Stimulated activated effector memory CD8-positive, alpha-beta T cell treated with anti-CD3 and anti-CD28 coated beads, Interleukin-12 subunit alpha, Interleukin-12 subunit beta, amount 100 ng/mL, for 72 hours (primary cell): ENCODE measurements around the gene LPAR2.
"Not testable (repeated sequence)": the region's sequence is repeated elsewhere in the genome, so short reads cannot be mapped to it uniquely, and the experiment has no call there.

ENCODE experiments used
- ATAC-seq: fragments of 150-1000 bp; cut with Tn5 transposase; 2 replicates; pipeline ENCODE4 v1.10.0; 2021
- DNase-seq, 2 donors: peaks; one replicate each; pipeline ENCODE4 v3.0.0; 2021 to 2022; ENCODE audit warnings: low spot score in 2 of 2
- H3K27ac Mint-ChIP-seq: one replicate; pipeline ENCODE4 v1.8.0; 2022; ENCODE audit warnings: mild to moderate bottlenecking, mixed read lengths
- H3K36me3 Mint-ChIP-seq: one replicate; pipeline ENCODE4 v1.8.0; 2022; ENCODE audit warnings: mild to moderate bottlenecking, mixed read lengths
- H3K4me1 Mint-ChIP-seq: one replicate; pipeline ENCODE4 v1.8.0; 2022; ENCODE audit warnings: mixed read lengths
- H3K4me3 Mint-ChIP-seq: one replicate; pipeline ENCODE4 v1.8.0; 2022; ENCODE audit warnings: mild to moderate bottlenecking, mixed read lengths
- H3K9me3 Mint-ChIP-seq: one replicate; pipeline ENCODE4 v1.8.0; 2022; ENCODE audit warnings: mixed read lengths

Gene LPAR2

GRCh38 chr19:19600793-19601330 is 27.2 kb downstream of the LPAR2 start:
- peak overlapping the region; percentile 88 for H3K27ac Mint-ChIP-seq
- peaks cover 58% of the 10 kb centered on the region for H3K4me1 Mint-ChIP-seq
- ATAC-seq (no peak), DNase-seq (no peak)
- peaks cover 90% of the 10 kb centered on the region for H3K36me3 Mint-ChIP-seq
- H3K9me3 Mint-ChIP-seq: no peaks in the 10 kb centered on the region
- H3K4me3 Mint-ChIP-seq: peak overlapping the region; percentile 36

GRCh38 chr19:19598728-19599451 is 29.1 kb downstream of the LPAR2 start:
- Mint-ChIP-seq H3K4me1 (peaks cover 71% of the 10 kb centered on the region), H3K36me3 (peaks cover 92% of the 10 kb centered on the region), H3K4me3 (peak overlapping the region; percentile 80), H3K27ac (peak overlapping the region; percentile 100)
- DNase-seq: peak; percentile 38 to 81
- not testable (repeated sequence) for H3K9me3 Mint-ChIP-seq
- peak; percentile 76 for ATAC-seq

GRCh38 chr19:19597809-19598306 is 30.2 kb downstream of the LPAR2 start:
- DNase-seq (peak; percentile 43 to 78), ATAC-seq (peak; percentile 85)
- peak overlapping the region; percentile 100 for H3K27ac Mint-ChIP-seq
- H3K4me1 Mint-ChIP-seq: peaks cover 71% of the 10 kb centered on the region
- H3K36me3 Mint-ChIP-seq: peaks cover 91% of the 10 kb centered on the region
- H3K9me3 Mint-ChIP-seq: no peaks in the 10 kb centered on the region
- peak overlapping the region; percentile 80 for H3K4me3 Mint-ChIP-seq

- peaks cover 73% of the 10 kb centered on the region for H3K4me1 Mint-ChIP-seq
- peak overlapping the region; percentile 100 for H3K27ac Mint-ChIP-seq
- H3K4me3 Mint-ChIP-seq: peak overlapping the region; percentile 24
- no peaks in the 10 kb centered on the region for H3K9me3 Mint-ChIP-seq
- DNase-seq (no peak), ATAC-seq (no peak)
- H3K36me3 Mint-ChIP-seq: peaks cover 85% of the 10 kb centered on the region
Measured at GRCh38 chr19:19595171-19595701, 32.8 kb downstream of the LPAR2 start.

GRCh38 chr19:19594381-19594780 is 33.6 kb downstream of the LPAR2 start:
- peaks cover 81% of the 10 kb centered on the region for H3K4me1 Mint-ChIP-seq
- DNase-seq (no peak), ATAC-seq (no peak)
- H3K36me3 Mint-ChIP-seq: peaks cover 87% of the 10 kb centered on the region
- H3K9me3 Mint-ChIP-seq: no peaks in the 10 kb centered on the region
- H3K4me3 Mint-ChIP-seq: peak overlapping the region; percentile 21
- H3K27ac Mint-ChIP-seq: peak overlapping the region; percentile 100

- Mint-ChIP-seq H3K27ac (peak overlapping the region; percentile 87), H3K9me3 (no peaks in the 10 kb centered on the region), H3K4me1 (peaks cover 84% of the 10 kb centered on the region), H3K4me3 (no peak overlapping the region), H3K36me3 (peaks cover 82% of the 10 kb centered on the region)
- ATAC-seq: no peak
- DNase-seq: no peak
Measured at GRCh38 chr19:19592690-19593089, 35.3 kb downstream of the LPAR2 start.

- Mint-ChIP-seq H3K27ac (peak overlapping the region; percentile 87), H3K4me3 (peak overlapping the region; percentile 48), H3K4me1 (peaks cover 74% of the 10 kb centered on the region), H3K9me3 (no peaks in the 10 kb centered on the region), H3K36me3 (peaks cover 82% of the 10 kb centered on the region)
- ATAC-seq (peak; percentile 95), DNase-seq (peak; percentile 46 to 81)
Measured at GRCh38 chr19:19591133-19591825, 36.7 kb downstream of the LPAR2 start.

GRCh38 chr19:19588546-19588945 is 39.5 kb downstream of the LPAR2 start:
- DNase-seq (no peak), ATAC-seq (no peak)
- H3K27ac Mint-ChIP-seq: peak overlapping the region; percentile 87
- no peaks in the 10 kb centered on the region for H3K9me3 Mint-ChIP-seq
- peak overlapping the region; percentile 48 for H3K4me3 Mint-ChIP-seq
- peaks cover 88% of the 10 kb centered on the region for H3K36me3 Mint-ChIP-seq
- H3K4me1 Mint-ChIP-seq: peaks cover 55% of the 10 kb centered on the region

- H3K27ac Mint-ChIP-seq: peak overlapping the region; percentile 87
- ATAC-seq (no peak), DNase-seq (no peak)
- peaks cover 88% of the 10 kb centered on the region for H3K36me3 Mint-ChIP-seq
- H3K9me3 Mint-ChIP-seq: no peaks in the 10 kb centered on the region
- peaks cover 47% of the 10 kb centered on the region for H3K4me1 Mint-ChIP-seq
- no peak overlapping the region for H3K4me3 Mint-ChIP-seq
Measured at GRCh38 chr19:19587771-19588170, 40.2 kb downstream of the LPAR2 start.

- no peak for DNase-seq
- H3K9me3 Mint-ChIP-seq: no peaks in the 10 kb centered on the region
Measured at GRCh38 chr19:19584356-19584755, 43.7 kb downstream of the LPAR2 start.

GRCh38 chr19:19582471-19582870 is 45.5 kb downstream of the LPAR2 start:
- Mint-ChIP-seq H3K4me3 (no peak overlapping the region), H3K4me1 (peaks cover 22% of the 10 kb centered on the region), H3K9me3 (no peaks in the 10 kb centered on the region), H3K36me3 (peaks cover 78% of the 10 kb centered on the region), H3K27ac (peak overlapping the region; percentile 78)
- DNase-seq (no peak), ATAC-seq (no peak)

More at GRCh38 chr19:19584356-19584755, 43.7 kb downstream of the LPAR2 start:
- H3K4me1 Mint-ChIP-seq: peaks cover 35% of the 10 kb centered on the region
- no peak for ATAC-seq
- H3K4me3 Mint-ChIP-seq: no peak overlapping the region
- H3K27ac Mint-ChIP-seq: no peak overlapping the region
- H3K36me3 Mint-ChIP-seq: peaks cover 73% of the 10 kb centered on the region

GRCh38 chr19:19581391-19581790 is 46.6 kb downstream of the LPAR2 start:
- peak overlapping the region; percentile 78 for H3K27ac Mint-ChIP-seq
- no peaks in the 10 kb centered on the region for H3K9me3 Mint-ChIP-seq
- ATAC-seq (no peak), DNase-seq (no peak)
- peaks cover 22% of the 10 kb centered on the region for H3K4me1 Mint-ChIP-seq
- H3K4me3 Mint-ChIP-seq: no peak overlapping the region
- H3K36me3 Mint-ChIP-seq: peaks cover 71% of the 10 kb centered on the region

GRCh38 chr19:19580418-19580817 is 47.6 kb downstream of the LPAR2 start:
- ATAC-seq: no peak
- no peak for DNase-seq
- Mint-ChIP-seq H3K4me3 (no peak overlapping the region), H3K4me1 (peaks cover 22% of the 10 kb centered on the region), H3K36me3 (peaks cover 66% of the 10 kb centered on the region), H3K9me3 (no peaks in the 10 kb centered on the region), H3K27ac (no peak overlapping the region)

GRCh38 chr19:19579533-19580361 is 48.3 kb downstream of the LPAR2 start:
- H3K36me3 Mint-ChIP-seq: peaks cover 66% of the 10 kb centered on the region
- DNase-seq (no peak), ATAC-seq (no peak)
- no peaks in the 10 kb centered on the region for H3K9me3 Mint-ChIP-seq
- H3K27ac Mint-ChIP-seq: peak overlapping the region; percentile 43
- peaks cover 22% of the 10 kb centered on the region for H3K4me1 Mint-ChIP-seq
- H3K4me3 Mint-ChIP-seq: no peak overlapping the region

GRCh38 chr19:19578252-19578651 is 49.8 kb downstream of the LPAR2 start:
- ATAC-seq: no peak
- no peaks in the 10 kb centered on the region for H3K9me3 Mint-ChIP-seq

More at GRCh38 chr19:19578252-19578651, 49.8 kb downstream of the LPAR2 start:
- DNase-seq: no peak
- Mint-ChIP-seq H3K4me1 (peaks cover 22% of the 10 kb centered on the region), H3K27ac (no peak overlapping the region), H3K36me3 (peaks cover 64% of the 10 kb centered on the region), H3K4me3 (no peak overlapping the region)
